Measurements from ENCODE around the gene KLHDC9.
"Not testable (repeated sequence)": the region's sequence is repeated elsewhere in the genome, so short reads cannot be mapped to it uniquely, and the experiment has no call there.

KLHDC9 gene

GRCh38 chr1:161111527-161111926, 13.4 kb downstream of the KLHDC9 start:
- no peaks in the 10 kb centered on the region for H3K27me3 ChIP-seq
- peaks cover 75% of the 10 kb centered on the region for H3K36me3 ChIP-seq
- H3K4me2 ChIP-seq: no peak overlapping the region
- H3K9ac ChIP-seq: no peak overlapping the region
- H4K20me1 ChIP-seq: peaks cover 100% of the 10 kb centered on the region
- no peaks in the 10 kb centered on the region for H3K9me3 ChIP-seq
- peaks cover 43% of the 10 kb centered on the region for H3K4me1 ChIP-seq
- H3K4me3 ChIP-seq: no peak overlapping the region
- H3K27ac ChIP-seq: no peak overlapping the region
- no peak for TF ChIP-seq Cebpa-rat (IDR thresholded peaks at IDR 0.05)

DNA sequence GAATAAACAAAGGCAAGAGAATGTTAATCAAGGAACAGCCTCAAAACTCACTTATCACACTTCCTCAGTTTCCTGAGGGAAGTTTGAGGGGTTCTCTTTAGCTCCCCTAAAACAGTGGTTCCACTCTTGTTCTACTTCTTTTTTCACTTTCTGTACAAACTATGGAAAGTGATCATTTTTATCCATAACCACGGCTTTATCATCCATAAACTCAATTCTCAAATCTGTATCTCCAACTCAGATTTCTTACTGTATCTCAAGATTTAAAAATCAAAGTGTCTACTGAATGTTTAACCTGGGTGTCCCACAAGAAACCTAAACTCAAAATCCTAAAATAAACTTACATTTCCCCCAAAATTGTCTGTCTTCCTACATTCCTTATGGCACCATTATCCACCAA, 15.8 kb downstream of the KLHDC9 start:
- peaks cover 82% of the 10 kb centered on the region for H4K20me1 ChIP-seq
- H3K27ac ChIP-seq: no peak overlapping the region
- H3K4me2 ChIP-seq: 0 out of 2 replicates have a peak overlapping the region, but pooled peaks have one; percentile 0
- peaks cover 51% of the 10 kb centered on the region for H3K36me3 ChIP-seq
- H3K4me1 ChIP-seq: peaks cover 55% of the 10 kb centered on the region
- H3K9ac ChIP-seq: no peak overlapping the region
- no peak for TF ChIP-seq Cebpa-rat (IDR thresholded peaks at IDR 0.05)
- H3K9me3 ChIP-seq: no peaks in the 10 kb centered on the region
- H3K27me3 ChIP-seq: no peaks in the 10 kb centered on the region
- no peak overlapping the region for H3K4me3 ChIP-seq

- Histone ChIP-seq H3K4me2 (peak overlapping the region; percentile 96; the same call in 1 of the 2 replicates), H3K4me3 (no peak overlapping the region), H3K9me3 (no peaks in the 10 kb centered on the region), H3K27ac (no peak overlapping the region), H3K36me3 (peaks cover 45% of the 10 kb centered on the region), H3K9ac (no peak overlapping the region), H4K20me1 (peaks cover 75% of the 10 kb centered on the region), H3K4me1 (peaks cover 62% of the 10 kb centered on the region), H3K27me3 (no peaks in the 10 kb centered on the region)
- no peak for TF ChIP-seq Cebpa-rat (IDR thresholded peaks at IDR 0.05)
Measured at GRCh38 chr1:161114556-161114955, 16.4 kb downstream of the KLHDC9 start.

- peaks cover 69% of the 10 kb centered on the region for H4K20me1 ChIP-seq
- H3K27ac ChIP-seq: no peak overlapping the region
- no peak for TF ChIP-seq Cebpa-rat (IDR thresholded peaks at IDR 0.05)
- peaks cover 44% of the 10 kb centered on the region for H3K36me3 ChIP-seq
- peak overlapping the region; percentile 96 for H3K4me2 ChIP-seq
- no peak overlapping the region for H3K9ac ChIP-seq
- no peaks in the 10 kb centered on the region for H3K9me3 ChIP-seq
- no peak overlapping the region for H3K4me3 ChIP-seq
- no peaks in the 10 kb centered on the region for H3K27me3 ChIP-seq
- H3K4me1 ChIP-seq: peaks cover 68% of the 10 kb centered on the region
Measured at GRCh38 chr1:161115132-161115711, 17.1 kb downstream of the KLHDC9 start.

DNA sequence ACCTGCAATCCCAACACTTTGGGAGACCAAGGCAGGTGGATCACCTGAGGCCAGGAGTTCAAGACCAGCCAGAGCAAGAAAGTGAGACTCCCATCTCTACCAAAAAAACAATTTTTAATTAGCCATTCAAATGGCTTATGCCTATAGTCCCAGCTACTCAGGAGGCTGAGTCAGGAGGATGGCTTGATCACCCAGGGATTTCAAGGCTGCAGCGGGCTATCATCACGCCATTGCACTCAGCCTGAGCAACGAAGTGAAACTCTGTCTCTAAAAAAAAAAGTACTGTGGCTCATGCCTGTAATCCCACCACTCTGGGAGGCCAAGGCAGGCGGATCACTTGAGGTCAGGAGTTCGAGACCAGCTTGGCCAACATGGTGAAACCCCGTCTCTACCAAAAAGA, 17.8 kb downstream of the KLHDC9 start:
- not testable (repeated sequence) for H3K27me3 ChIP-seq, H3K27ac ChIP-seq, H3K9me3 ChIP-seq, H3K4me3 ChIP-seq, H3K9ac ChIP-seq
- Histone ChIP-seq H4K20me1 (peaks cover 61% of the 10 kb centered on the region), H3K36me3 (peaks cover 49% of the 10 kb centered on the region), H3K4me2 (peak overlapping the region; percentile 96), H3K4me1 (peaks cover 71% of the 10 kb centered on the region)

GRCh38 chr1:161117759-161118581, 19.8 kb downstream of the KLHDC9 start, which contains the start of the genes NIT1 and PFDN2:
Gene NIT1 (plus strand): TSS chr1:161118105. CDS start chr1:161118177, 72 bp downstream.
Gene PFDN2 (minus strand): TSS chr1:161118037. CDS start chr1:161118026, 11 bp downstream.
- Histone ChIP-seq H3K9me3 (no peaks in the 10 kb centered on the region), H3K27ac (peak within 1 kb of the TSS; percentile 90)
- no peak for TF ChIP-seq Cebpa-rat (IDR thresholded peaks at IDR 0.05)

GRCh38 chr1:161119092-161119903, 21.1 kb downstream of the KLHDC9 start:
- H3K27ac ChIP-seq: peak overlapping the region; percentile 90
- H3K27me3 ChIP-seq: no peaks in the 10 kb centered on the region
- no peaks in the 10 kb centered on the region for H3K9me3 ChIP-seq
- H3K4me2 ChIP-seq: peak overlapping the region; percentile 96
- H3K4me3 ChIP-seq: peak overlapping the region; percentile 94; the same call in 1 of the 2 replicates
- peak overlapping the region; percentile 93 for H3K9ac ChIP-seq
- H3K4me1 ChIP-seq: peaks cover 49% of the 10 kb centered on the region
- peaks cover 68% of the 10 kb centered on the region for H3K36me3 ChIP-seq
- H4K20me1 ChIP-seq: peaks cover 36% of the 10 kb centered on the region
- no peak for TF ChIP-seq Cebpa-rat (IDR thresholded peaks at IDR 0.05)

More at GRCh38 chr1:161117759-161118581, 19.8 kb downstream of the KLHDC9 start, which contains the start of the genes NIT1 and PFDN2:
- H3K36me3 ChIP-seq: peaks cover 65% of the 10 kb centered on the region
- H3K27me3 ChIP-seq: no peaks in the 10 kb centered on the region
- H4K20me1 ChIP-seq: peaks cover 41% of the 10 kb centered on the region
- H3K4me3 ChIP-seq: peak within 1 kb of the TSS; percentile 94
- peak within 1 kb of the TSS; percentile 93 for H3K9ac ChIP-seq
- peak within 1 kb of the TSS; percentile 96 for H3K4me2 ChIP-seq
- peaks cover 62% of the 10 kb centered on the region for H3K4me1 ChIP-seq

DNA sequence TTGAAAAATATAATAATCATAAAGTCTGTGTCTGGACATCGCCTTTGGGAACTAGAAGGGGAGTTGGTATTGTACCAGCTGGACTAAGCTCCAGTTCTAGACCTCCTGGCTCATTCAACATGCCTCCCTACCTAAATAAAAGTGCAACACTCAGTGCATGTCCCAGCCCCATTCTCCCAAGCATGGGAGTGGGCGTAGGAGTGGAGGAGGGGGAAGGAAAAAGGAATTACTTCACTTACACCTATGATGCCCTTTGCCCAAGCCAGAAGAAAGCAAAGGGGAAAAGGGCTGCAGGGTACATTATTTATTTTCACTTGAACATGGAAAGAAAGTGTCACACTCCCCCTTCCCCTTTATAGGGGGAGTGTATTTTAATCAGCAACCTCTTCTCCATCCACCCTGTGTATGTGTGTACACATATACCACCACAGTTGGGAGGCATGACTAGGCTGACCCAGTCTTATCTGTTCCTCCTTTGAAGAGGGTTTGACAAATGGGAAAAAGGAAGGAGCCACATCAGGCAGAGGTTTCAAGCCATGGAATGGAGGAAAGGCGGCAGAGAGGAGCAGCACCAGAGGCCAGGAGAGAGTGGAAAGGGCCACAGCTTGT, 23.0 kb downstream of the KLHDC9 start:
- Histone ChIP-seq H3K4me2 (no peak overlapping the region), H3K9me3 (no peaks in the 10 kb centered on the region), H3K4me3 (no peak overlapping the region), H3K36me3 (peaks cover 68% of the 10 kb centered on the region), H3K27me3 (no peaks in the 10 kb centered on the region), H3K9ac (0 out of 2 replicates have a peak overlapping the region, but pooled peaks have one; percentile 21), H3K27ac (no peak overlapping the region), H3K4me1 (peaks cover 32% of the 10 kb centered on the region), H4K20me1 (peaks cover 35% of the 10 kb centered on the region)
- TF ChIP-seq Cebpa-rat (IDR thresholded peaks at IDR 0.05): no peak

- no peak overlapping the region for H3K27ac ChIP-seq
- no peaks in the 10 kb centered on the region for H3K9me3 ChIP-seq
- 0 out of 2 replicates have a peak overlapping the region, but pooled peaks have one; percentile 21 for H3K9ac ChIP-seq
- no peaks in the 10 kb centered on the region for H3K27me3 ChIP-seq
- no peak overlapping the region for H3K4me2 ChIP-seq
- TF ChIP-seq Cebpa-rat (IDR thresholded peaks at IDR 0.05): no peak
- peaks cover 25% of the 10 kb centered on the region for H3K4me1 ChIP-seq
- peaks cover 30% of the 10 kb centered on the region for H4K20me1 ChIP-seq
- H3K36me3 ChIP-seq: peaks cover 71% of the 10 kb centered on the region
- H3K4me3 ChIP-seq: no peak overlapping the region
Measured at GRCh38 chr1:161121834-161122233, 23.7 kb downstream of the KLHDC9 start.

Measured in BLaER1 (cell line).